OCI-LY3 (cell line): ENCODE results near the gene GABRQ.

ENCODE experiments used
- H2AFZ ChIP-seq: fragments of 200-600, 300-600 bp; shearing (Covaris generic); 2 replicates; pipeline ENCODE4 v1.6.0; 2014; ENCODE audit warnings: antibody characterized with exemption, low read depth, low read length
- H3K27ac ChIP-seq: fragments of 200-600, 300-600 bp; sonication (generic); 2 replicates; pipeline ENCODE4 v1.5.1; 2014; ENCODE audit warnings: mild to moderate bottlenecking, low read length, moderate library complexity, mixed read lengths
- H3K27me3 ChIP-seq: fragments of 200-600, 300-600 bp; sonication (generic); 2 replicates; pipeline ENCODE4 v1.6.1; 2014; ENCODE audit warnings: low read depth, low read length, mixed read lengths
- H3K36me3 ChIP-seq: fragments of 200-600, 300-600 bp; sonication (generic); replicated peaks from 2 replicates; pipeline ENCODE3; 2014; ENCODE audit warnings: low read depth, low read length, mixed read lengths
- H3K4me1 ChIP-seq: fragments of 300-600, 200-600 bp; sonication (generic); 2 replicates; pipeline ENCODE4 v1.6.1; 2014; ENCODE audit warnings: low read length, mixed read lengths
- H3K4me2 ChIP-seq: fragments of 200-600, 300-600 bp; sonication (generic); 2 replicates; pipeline ENCODE4 v1.6.1; 2014; ENCODE audit warnings: low read length, mixed read lengths
- H3K4me3 ChIP-seq: fragments of 300-600, 200-600 bp; sonication (generic); 2 replicates; pipeline ENCODE4 v1.5.1; 2014; ENCODE audit warnings: antibody characterized with exemption, mild to moderate bottlenecking, low read length, moderate library complexity
- H3K79me2 ChIP-seq: fragments of 300-600, 200-600 bp; shearing (Covaris generic); 2 replicates; pipeline ENCODE4 v1.6.1; 2014; ENCODE audit warnings: mild to moderate bottlenecking, low read length, mixed read lengths
- H3K9ac ChIP-seq: fragments of 300-600, 200-600 bp; shearing (Covaris generic); 2 replicates; pipeline ENCODE4 v1.6.0; 2014; ENCODE audit warnings: mild to moderate bottlenecking, low read length, moderate library complexity
- H3K9me3 ChIP-seq: fragments of 200-600, 300-600 bp; shearing (Covaris generic); 2 replicates; pipeline ENCODE4 v1.6.1; 2014; ENCODE audit warnings: low read length, mixed read lengths; ENCODE audit not compliant: insufficient read depth
- H4K20me1 ChIP-seq: fragments of 200-600, 300-600 bp; sonication (generic); 2 replicates; pipeline ENCODE4 v1.6.1; 2016; ENCODE audit warnings: low read length, mixed read lengths; ENCODE audit not compliant: insufficient read depth
- EZH2phosphoT487 ChIP-seq: fragments of 200-600 bp; shearing (Covaris generic); IDR thresholded peaks from 2 replicates; pipeline ENCODE4 v1.6.1; 2018; ENCODE audit warnings: antibody characterized with exemption, mixed run types, low read depth
- TF ChIP-seq, protein P1 (sequence below): fragments of 200-600, 300-600 bp; sonication (generic); IDR thresholded peaks from 2 replicates; pipeline ENCODE4 v1.5.1; 2014; ENCODE audit warnings: antibody characterized with exemption, low read length, low read depth

Gene GABRQ

DNA sequence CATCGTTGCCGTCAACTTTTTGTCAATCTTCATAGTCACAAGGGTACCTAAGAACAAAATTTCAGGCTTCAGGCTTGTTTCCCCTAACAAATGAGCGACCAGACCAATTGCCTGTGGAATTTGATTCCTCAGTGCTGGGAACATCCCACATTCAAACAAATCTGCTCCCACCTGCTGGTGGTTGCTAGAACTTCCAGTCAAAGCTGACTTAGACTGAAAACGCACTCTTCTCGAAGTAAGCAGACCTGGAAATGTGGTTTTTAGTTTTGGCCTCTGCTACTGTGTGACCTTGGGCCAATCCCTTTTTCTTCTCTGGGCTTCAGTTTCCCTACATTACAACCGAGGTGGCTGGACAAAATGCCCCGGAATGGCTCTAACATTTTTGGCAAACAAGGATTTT is 1.8 kb upstream of the GABRQ start:
- H3K4me3 ChIP-seq = no peak overlapping the region
- H3K27me3 ChIP-seq = no peaks in the 10 kb centered on the region
- no peak overlapping the region for H3K9ac ChIP-seq
- H3K79me2 ChIP-seq = no peaks in the 10 kb centered on the region
- H3K4me2 ChIP-seq = no peak overlapping the region
- no peaks in the 10 kb centered on the region for H3K36me3 ChIP-seq
- no peak overlapping the region for H3K27ac ChIP-seq
- TF ChIP-seq, protein P1, sequence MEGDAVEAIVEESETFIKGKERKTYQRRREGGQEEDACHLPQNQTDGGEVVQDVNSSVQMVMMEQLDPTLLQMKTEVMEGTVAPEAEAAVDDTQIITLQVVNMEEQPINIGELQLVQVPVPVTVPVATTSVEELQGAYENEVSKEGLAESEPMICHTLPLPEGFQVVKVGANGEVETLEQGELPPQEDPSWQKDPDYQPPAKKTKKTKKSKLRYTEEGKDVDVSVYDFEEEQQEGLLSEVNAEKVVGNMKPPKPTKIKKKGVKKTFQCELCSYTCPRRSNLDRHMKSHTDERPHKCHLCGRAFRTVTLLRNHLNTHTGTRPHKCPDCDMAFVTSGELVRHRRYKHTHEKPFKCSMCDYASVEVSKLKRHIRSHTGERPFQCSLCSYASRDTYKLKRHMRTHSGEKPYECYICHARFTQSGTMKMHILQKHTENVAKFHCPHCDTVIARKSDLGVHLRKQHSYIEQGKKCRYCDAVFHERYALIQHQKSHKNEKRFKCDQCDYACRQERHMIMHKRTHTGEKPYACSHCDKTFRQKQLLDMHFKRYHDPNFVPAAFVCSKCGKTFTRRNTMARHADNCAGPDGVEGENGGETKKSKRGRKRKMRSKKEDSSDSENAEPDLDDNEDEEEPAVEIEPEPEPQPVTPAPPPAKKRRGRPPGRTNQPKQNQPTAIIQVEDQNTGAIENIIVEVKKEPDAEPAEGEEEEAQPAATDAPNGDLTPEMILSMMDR = peak; percentile 64
- no peak for TF ChIP-seq EZH2phosphoT487
- H2AFZ ChIP-seq = no peak overlapping the region
- H3K9me3 ChIP-seq = no peaks in the 10 kb centered on the region
- no peaks in the 10 kb centered on the region for H4K20me1 ChIP-seq
- H3K4me1 ChIP-seq = no peaks in the 10 kb centered on the region

DNA sequence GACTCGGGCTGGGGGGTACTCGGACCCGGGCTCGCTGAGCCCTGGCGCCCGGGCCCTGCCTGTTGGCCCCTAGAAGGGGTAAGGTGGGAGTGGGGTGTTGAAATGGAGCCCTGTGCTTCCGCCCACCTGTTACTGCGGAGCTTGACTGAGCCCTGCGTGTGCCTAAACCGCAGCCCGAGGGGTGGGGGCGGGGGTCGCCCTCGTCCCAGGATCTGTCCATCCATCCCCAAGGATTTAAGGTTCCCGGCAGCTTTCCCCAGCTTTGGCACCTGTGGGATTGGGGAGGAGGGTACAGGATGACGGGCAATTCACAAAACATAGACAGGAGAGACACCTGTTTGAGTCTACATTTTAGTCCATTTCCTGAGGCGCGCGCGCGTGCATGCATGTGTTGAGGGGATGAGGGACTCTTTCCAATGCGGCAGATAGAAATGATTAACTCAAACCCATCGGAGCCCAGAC is 779 bp downstream of the GABRQ start:
- Histone ChIP-seq H3K27me3 (no peaks in the 10 kb centered on the region), H3K9ac (no peak overlapping the region)

DNA sequence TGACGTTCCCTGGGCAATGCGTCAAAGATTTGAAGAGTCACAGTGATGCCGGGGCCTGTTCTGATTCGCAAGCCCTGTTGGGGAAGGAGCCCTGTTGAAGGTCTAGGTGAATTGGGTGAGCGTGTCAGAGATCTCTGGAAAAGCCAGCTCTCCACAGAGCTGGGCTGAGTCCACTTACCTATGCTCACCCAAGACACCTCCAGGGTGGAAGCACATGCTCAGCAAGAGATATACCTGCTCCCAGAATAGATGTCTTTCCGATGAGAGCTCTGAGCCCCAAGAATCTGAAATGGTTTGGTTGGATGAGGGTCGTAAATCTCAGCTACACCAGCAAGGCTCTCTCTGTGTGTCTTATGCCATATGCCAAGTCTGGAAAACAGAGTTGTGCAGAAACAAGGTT is 1.7 kb downstream of the GABRQ start:
- Histone ChIP-seq H3K9ac (no peak overlapping the region), H3K4me3 (no peak overlapping the region), H2AFZ (no peak overlapping the region), H3K79me2 (no peaks in the 10 kb centered on the region), H3K27ac (no peak overlapping the region), H3K4me1 (no peaks in the 10 kb centered on the region), H3K9me3 (no peaks in the 10 kb centered on the region), H3K4me2 (no peak overlapping the region), H3K36me3 (no peaks in the 10 kb centered on the region), H4K20me1 (no peaks in the 10 kb centered on the region), H3K27me3 (no peaks in the 10 kb centered on the region)
- TF ChIP-seq EZH2phosphoT487 = no peak
- TF ChIP-seq, protein P1 = no peak

More for the DNA sequence above, 779 bp downstream of the GABRQ start:
- Histone ChIP-seq H2AFZ (no peak overlapping the region), H3K4me1 (no peaks in the 10 kb centered on the region), H3K9me3 (no peaks in the 10 kb centered on the region), H3K4me2 (no peak overlapping the region), H3K4me3 (no peak overlapping the region), H4K20me1 (no peaks in the 10 kb centered on the region), H3K79me2 (no peaks in the 10 kb centered on the region), H3K36me3 (no peaks in the 10 kb centered on the region), H3K27ac (no peak overlapping the region)
- no peak for TF ChIP-seq EZH2phosphoT487
- TF ChIP-seq, protein P1 = no peak

DNA sequence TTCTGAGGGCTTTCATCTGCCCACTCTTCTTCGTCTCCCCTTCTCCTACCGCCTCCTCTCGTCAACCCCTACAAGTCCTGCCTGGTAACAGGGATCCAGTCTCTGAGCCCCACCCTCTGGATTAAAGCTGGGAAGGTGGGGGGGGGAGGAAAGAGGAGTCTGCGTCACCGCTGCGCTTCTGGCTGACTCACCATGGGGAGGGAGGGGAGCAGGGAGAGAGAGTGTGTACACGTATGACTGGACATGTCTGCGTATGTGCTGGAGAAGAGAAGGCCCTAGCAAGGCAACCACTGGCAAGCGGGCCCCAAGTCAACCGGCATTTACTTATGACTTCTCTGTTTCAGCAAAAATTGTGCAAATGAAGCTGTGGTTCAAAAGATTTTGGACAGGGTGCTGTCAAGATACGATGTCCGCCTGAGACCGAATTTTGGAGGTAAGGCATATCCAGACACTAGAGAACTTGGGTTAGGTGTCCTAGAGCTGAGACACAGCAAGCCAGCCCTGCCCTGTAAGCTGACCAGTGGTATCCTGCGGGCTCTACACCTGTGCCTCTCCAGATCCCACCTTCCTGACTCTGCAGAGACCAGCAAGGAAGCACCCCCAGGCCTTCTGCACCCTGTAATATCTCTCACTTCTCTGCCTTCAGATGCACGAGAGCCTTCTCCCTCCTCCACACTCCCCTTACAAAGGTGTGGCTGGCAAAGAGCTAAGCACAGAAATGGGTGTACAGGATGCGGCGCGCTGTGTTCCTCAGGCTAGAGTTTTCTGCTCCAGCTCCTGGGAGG is 2.5 kb downstream of the GABRQ start:
- no peaks in the 10 kb centered on the region for H3K4me1 ChIP-seq
- H3K9ac ChIP-seq = no peak overlapping the region
- H3K27me3 ChIP-seq = no peaks in the 10 kb centered on the region
- no peak for TF ChIP-seq EZH2phosphoT487
- H2AFZ ChIP-seq = no peak overlapping the region
- no peaks in the 10 kb centered on the region for H3K9me3 ChIP-seq
- no peaks in the 10 kb centered on the region for H3K79me2 ChIP-seq
- H3K4me3 ChIP-seq = no peak overlapping the region
- no peaks in the 10 kb centered on the region for H3K36me3 ChIP-seq
- H3K27ac ChIP-seq = no peak overlapping the region
- H4K20me1 ChIP-seq = no peaks in the 10 kb centered on the region
- H3K4me2 ChIP-seq = no peak overlapping the region
